Raji (cell line): ENCODE measurements around the gene C22orf23.

Experiments used
- POLR2A ChIP-seq: IDR thresholded peaks from 2 replicates; pipeline ENCODE4 v1.6.1; 2011; ENCODE audit warnings: low read depth, low read length, control low read depth; ENCODE audit not compliant: insufficient read depth

Gene C22orf23

GRCh38 chr22:37970864-37971263, 17.5 kb upstream of the C22orf23 start:
- no peak for TF ChIP-seq POLR2A

- no peak for TF ChIP-seq POLR2A
Observed at GRCh38 chr22:37968452-37969251, 15.3 kb upstream of the C22orf23 start.

- TF ChIP-seq POLR2A = no peak
Observed at GRCh38 chr22:37967637-37968451, 14.4 kb upstream of the C22orf23 start.

GRCh38 chr22:37967147-37967546, 13.7 kb upstream of the C22orf23 start:
- no peak for TF ChIP-seq POLR2A

GRCh38 chr22:37965940-37966664, 12.7 kb upstream of the C22orf23 start:
- no peak for TF ChIP-seq POLR2A

- no peak for TF ChIP-seq POLR2A
Observed at GRCh38 chr22:37961062-37961461, 7.7 kb upstream of the C22orf23 start.

GRCh38 chr22:37959231-37959825, 5.9 kb upstream of the C22orf23 start:
- no peak for TF ChIP-seq POLR2A

- TF ChIP-seq POLR2A = no peak
Observed at GRCh38 chr22:37957232-37957631, 3.8 kb upstream of the C22orf23 start.

- no peak for TF ChIP-seq POLR2A
Observed at GRCh38 chr22:37954686-37955085, 1.3 kb upstream of the C22orf23 start.

GRCh38 chr22:37953062-37953436, 352 bp downstream of the C22orf23 start:
- no peak for TF ChIP-seq POLR2A

- TF ChIP-seq POLR2A = no peak
Observed at GRCh38 chr22:37951305-37951704, 2.1 kb downstream of the C22orf23 start.

- no peak for TF ChIP-seq POLR2A
Observed at GRCh38 chr22:37943825-37944198, 9.6 kb downstream of the C22orf23 start.

- no peak for TF ChIP-seq POLR2A
Observed at GRCh38 chr22:37943136-37943824, 10.1 kb downstream of the C22orf23 start.

GRCh38 chr22:37942133-37942532, 11.3 kb downstream of the C22orf23 start:
- TF ChIP-seq POLR2A = no peak
